Glutamatergic neuron (in vitro differentiated cells): Measurements from ENCODE around the gene CTNND2. TPM values are rescaled to one million over a fixed set of nuclear protein-coding genes. Genes with fewer than 3 reads are reported as not detected.

Experiments
- DNase-seq: peaks from one replicate; pipeline ENCODE4 v3.0.0; 2022
- H3K27ac Mint-ChIP-seq: one replicate; pipeline ENCODE4 v1.8.0; 2020; ENCODE audit warnings: mild to moderate bottlenecking, mixed read lengths, inconsistent platforms; ENCODE audit not compliant: unreplicated experiment
- H3K27me3 Mint-ChIP-seq: one replicate; pipeline ENCODE4 v1.8.0; 2020; ENCODE audit warnings: mild to moderate bottlenecking, moderate library complexity, mixed read lengths, inconsistent platforms; ENCODE audit not compliant: unreplicated experiment
- H3K36me3 Mint-ChIP-seq: one replicate; pipeline ENCODE4 v1.8.0; 2020; ENCODE audit warnings: mild to moderate bottlenecking, mixed read lengths, inconsistent platforms; ENCODE audit not compliant: unreplicated experiment
- H3K4me1 Mint-ChIP-seq: one replicate; pipeline ENCODE4 v1.8.0; 2020; ENCODE audit warnings: mild to moderate bottlenecking, low read depth, mixed read lengths, inconsistent platforms; ENCODE audit not compliant: unreplicated experiment
- H3K4me3 Mint-ChIP-seq: one replicate; pipeline ENCODE4 v1.8.0; 2020; ENCODE audit warnings: mild to moderate bottlenecking, mixed read lengths, inconsistent platforms; ENCODE audit not compliant: unreplicated experiment
- H3K9me3 Mint-ChIP-seq: one replicate; pipeline ENCODE4 v1.8.0; 2020; ENCODE audit warnings: mild to moderate bottlenecking, moderate library complexity, mixed read lengths, inconsistent platforms; ENCODE audit not compliant: unreplicated experiment
- CTCF ChIP-seq: fragments of 200-600 bp; sonication (generic); IDR thresholded peaks from one replicate; pipeline ENCODE4 v1.5.0; 2021; ENCODE audit not compliant: partially characterized antibody, unreplicated experiment
- total RNA-seq: library from RNA; stranded (reverse); fragmentation: NEBNext Ultra II Directional; extraction: Animal tissue kit (Norgen Biotek cat#: 25700); gene quantifications from one replicate; pipeline ENCODE4 v1.2.1, GENCODE V29; 2021; ENCODE audit not compliant: unreplicated experiment

The CTNND2 gene
- total RNA-seq, 1 donor from 2014 or later = 134 TPM

GRCh38 chr5:10949856-10950630 lies 954.2 kb downstream of the CTNND2 start:
- DNase-seq = no peak
- TF ChIP-seq CTCF = no peak
- Mint-ChIP-seq H3K4me3 (no peak overlapping the region), H3K9me3 (no peaks in the 10 kb centered on the region), H3K36me3 (no peaks in the 10 kb centered on the region), H3K27ac (peak overlapping the region; percentile 50), H3K4me1 (peaks cover 9% of the 10 kb centered on the region), H3K27me3 (peaks cover 6% of the 10 kb centered on the region)

DNA sequence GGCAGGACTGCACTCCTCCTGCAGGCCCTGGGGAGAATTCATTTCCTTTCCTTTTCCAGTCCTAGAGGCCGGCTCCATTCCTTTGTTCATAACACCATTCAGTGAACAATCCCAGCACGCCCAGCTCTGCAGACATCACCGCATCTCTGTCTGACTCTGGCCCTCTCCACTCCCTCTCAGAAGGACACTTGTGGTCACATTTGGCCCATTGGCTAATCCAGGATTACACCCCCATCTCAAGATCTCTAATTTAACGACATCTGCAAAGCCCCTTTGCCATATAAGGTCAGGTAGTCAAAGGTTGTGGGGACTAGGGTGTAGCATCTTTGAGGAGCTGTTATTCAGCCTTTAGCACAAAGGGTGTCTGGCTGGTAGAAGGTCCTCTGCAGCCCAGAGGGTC lies 958.2 kb downstream of the CTNND2 start:
- H3K4me3 Mint-ChIP-seq = no peak overlapping the region
- H3K27ac Mint-ChIP-seq = peak overlapping the region; percentile 85
- H3K27me3 Mint-ChIP-seq = peaks cover 7% of the 10 kb centered on the region
- H3K36me3 Mint-ChIP-seq = no peaks in the 10 kb centered on the region
- H3K4me1 Mint-ChIP-seq = peaks cover 15% of the 10 kb centered on the region
- no peak for TF ChIP-seq CTCF
- no peak for DNase-seq
- no peaks in the 10 kb centered on the region for H3K9me3 Mint-ChIP-seq

GRCh38 chr5:10941900-10942299 lies 962.3 kb downstream of the CTNND2 start:
- H3K9me3 Mint-ChIP-seq = no peaks in the 10 kb centered on the region
- peaks cover 3% of the 10 kb centered on the region for H3K27me3 Mint-ChIP-seq
- no peak for DNase-seq
- no peaks in the 10 kb centered on the region for H3K36me3 Mint-ChIP-seq
- no peak overlapping the region for H3K27ac Mint-ChIP-seq
- TF ChIP-seq CTCF = no peak
- H3K4me1 Mint-ChIP-seq = peaks cover 12% of the 10 kb centered on the region
- H3K4me3 Mint-ChIP-seq = no peak overlapping the region

DNA sequence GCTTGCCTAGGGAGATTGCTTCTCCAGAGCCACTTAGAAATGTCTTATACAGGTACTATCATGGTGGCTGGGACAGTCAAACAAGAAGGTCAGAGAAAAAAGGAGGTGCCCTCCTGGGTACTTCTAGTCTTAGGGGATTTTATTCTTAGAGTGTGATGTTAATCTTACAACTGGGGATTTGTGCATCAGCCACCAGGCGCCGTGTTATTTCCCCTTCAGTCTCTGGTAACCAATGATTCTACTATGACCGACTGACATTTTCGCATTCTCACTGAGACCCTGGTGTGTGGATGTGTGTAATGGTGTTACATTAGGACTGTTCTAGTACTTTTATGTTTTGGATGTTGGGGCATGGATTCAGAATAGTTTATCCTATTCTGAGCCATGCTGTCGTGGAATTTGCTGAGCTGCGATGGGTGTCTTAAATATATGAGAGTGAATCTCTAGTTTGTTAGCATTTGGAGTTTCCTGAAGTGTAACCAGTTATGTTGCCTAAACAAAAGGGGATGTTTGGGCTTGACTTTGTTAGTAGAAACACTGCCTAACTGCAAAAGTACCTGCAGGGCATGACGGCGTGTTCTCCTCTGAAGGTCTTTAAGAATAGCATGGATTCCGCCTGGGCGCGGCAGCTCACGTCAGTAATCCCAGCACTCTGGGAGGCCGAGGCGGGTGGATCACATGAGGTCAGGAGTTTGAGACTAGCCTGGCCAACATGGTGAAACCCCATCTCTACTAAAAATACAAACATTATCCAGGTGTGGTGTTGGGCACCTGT lies 968.0 kb downstream of the CTNND2 start:
- Mint-ChIP-seq H3K4me3 (no peak overlapping the region), H3K9me3 (peaks cover 2% of the 10 kb centered on the region), H3K27ac (no peak overlapping the region), H3K36me3 (no peaks in the 10 kb centered on the region), H3K27me3 (peaks cover 3% of the 10 kb centered on the region), H3K4me1 (peaks cover 39% of the 10 kb centered on the region)
- no peak for TF ChIP-seq CTCF
- DNase-seq = no peak

DNA sequence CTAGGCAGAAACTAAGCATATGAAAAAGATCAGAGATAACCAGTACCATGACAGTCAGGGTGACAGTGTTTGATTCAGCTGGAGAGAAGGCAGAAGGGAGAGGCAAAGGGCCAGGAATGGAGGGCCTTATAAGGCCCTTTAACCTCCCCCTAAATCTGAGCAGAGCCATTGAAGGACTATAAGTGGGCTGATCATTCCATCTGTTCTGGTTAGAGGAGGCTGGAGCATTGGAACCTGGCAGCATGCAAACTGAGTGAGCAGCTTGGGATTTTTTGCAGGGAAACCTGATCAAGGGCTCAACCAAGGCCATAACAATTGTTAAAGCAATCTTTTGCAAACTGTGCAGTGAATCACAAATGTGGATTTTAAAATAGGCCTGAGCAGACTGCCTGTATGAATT lies 968.7 kb downstream of the CTNND2 start:
- H3K4me1 Mint-ChIP-seq = peaks cover 41% of the 10 kb centered on the region
- peaks cover 2% of the 10 kb centered on the region for H3K9me3 Mint-ChIP-seq
- H3K36me3 Mint-ChIP-seq = no peaks in the 10 kb centered on the region
- DNase-seq = no peak
- no peaks in the 10 kb centered on the region for H3K27me3 Mint-ChIP-seq
- H3K27ac Mint-ChIP-seq = peak overlapping the region; percentile 23
- TF ChIP-seq CTCF = no peak
- no peak overlapping the region for H3K4me3 Mint-ChIP-seq
